Activated T-helper 1 cell treated with anti-CD3 and anti-CD28 coated beads, Interleukin-12 subunit alpha, Interleukin-12 subunit beta, Interleukin-2, Interleukin-4 antibody, amounts not matched to agents 30 ng/mL and 10 ng/mL and 1 ng/mL, durations not matched to agents 14 hours and 24 hours and 36 hours (primary cell): ENCODE measurements around the gene FAM3C. TPM values are rescaled to one million over a fixed set of nuclear protein-coding genes. Genes with fewer than 3 reads are reported as not detected.
"Not testable (repeated sequence)": the region's sequence is repeated elsewhere in the genome, so short reads cannot be mapped to it uniquely, and the experiment has no call there.

Experiments used
- DNase-seq: peaks from one replicate; pipeline ENCODE4 v3.0.0; 2021; ENCODE audit warnings: low spot score
- H3K27ac Mint-ChIP-seq: one replicate; pipeline ENCODE4 v1.8.0; 2021; ENCODE audit warnings: mild to moderate bottlenecking, mixed read lengths
- H3K27me3 Mint-ChIP-seq: one replicate; pipeline ENCODE4 v1.8.0; 2022; ENCODE audit warnings: mild to moderate bottlenecking, moderate library complexity, mixed read lengths; ENCODE audit not compliant: insufficient read depth
- H3K36me3 Mint-ChIP-seq: one replicate; pipeline ENCODE4 v1.8.0; 2021; ENCODE audit warnings: low read depth, mixed read lengths
- H3K4me1 Mint-ChIP-seq: one replicate; pipeline ENCODE4 v1.8.0; 2021; ENCODE audit warnings: low read depth, mixed read lengths
- H3K4me3 Mint-ChIP-seq: one replicate; pipeline ENCODE4 v1.8.0; 2021; ENCODE audit warnings: mild to moderate bottlenecking, moderate library complexity, mixed read lengths
- H3K9me3 Mint-ChIP-seq: one replicate; pipeline ENCODE4 v1.8.0; 2021; ENCODE audit warnings: mixed read lengths
- intact Hi-C: fragments of 100-400 bp; cut with micrococcal nuclease; formaldehyde crosslinking; loops from one replicate; pipeline ENCODE4 v1.15.1; 2024
- total RNA-seq: library from RNA; stranded (reverse); gene quantifications from 2 replicates; pipeline ENCODE4 v1.2.3, GENCODE V29; 2022

FAM3C gene
- 103 and 114 TPM in 2 replicates for total RNA-seq

- H3K9me3 Mint-ChIP-seq = peaks cover 9% of the 10 kb centered on the region
- peak; percentile 83 for DNase-seq
- H3K4me1 Mint-ChIP-seq = peaks cover 51% of the 10 kb centered on the region
- peak within 1 kb of the TSS; percentile 95 for H3K27ac Mint-ChIP-seq
- intact Hi-C loops = loop anchor here (1.0 to 2.0 kb wide), 9 partner anchors 11 to 446 kb away; partner anchors contain the start of gene ING3
- no peaks in the 10 kb centered on the region for H3K27me3 Mint-ChIP-seq
- peak within 1 kb of the TSS; percentile 88 for H3K4me3 Mint-ChIP-seq
- peaks cover 26% of the 10 kb centered on the region for H3K36me3 Mint-ChIP-seq
These were observed at the start of gene FAM3C for GRCh38 chr7:121395961-121396757. TSS of gene FAM3C (minus strand) at chr7:121396308. CDS start at chr7:121382969, 13,339 bp downstream.

- DNase-seq = no peak
- no peak overlapping the region for H3K27ac Mint-ChIP-seq
- intact Hi-C loops = no loop called here
- no peaks in the 10 kb centered on the region for H3K27me3 Mint-ChIP-seq
- peaks cover 17% of the 10 kb centered on the region for H3K36me3 Mint-ChIP-seq
- H3K4me3 Mint-ChIP-seq = no peak overlapping the region
- H3K4me1 Mint-ChIP-seq = peaks cover 34% of the 10 kb centered on the region
- H3K9me3 Mint-ChIP-seq = peaks cover 26% of the 10 kb centered on the region
These were observed 46.7 kb upstream of the FAM3C start for GRCh38 chr7:121442845-121443244.

GRCh38 chr7:121440857-121441503 is 44.9 kb upstream of the FAM3C start:
- Mint-ChIP-seq H3K27ac (peak overlapping the region; percentile 14), H3K9me3 (peaks cover 26% of the 10 kb centered on the region), H3K27me3 (no peaks in the 10 kb centered on the region), H3K4me3 (no peak overlapping the region), H3K4me1 (peaks cover 38% of the 10 kb centered on the region), H3K36me3 (peaks cover 16% of the 10 kb centered on the region)
- intact Hi-C loops = no loop called here
- no peak for DNase-seq

GRCh38 chr7:121438043-121438955 is 42.2 kb upstream of the FAM3C start:
- H3K4me1 Mint-ChIP-seq = peaks cover 38% of the 10 kb centered on the region
- H3K27me3 Mint-ChIP-seq = not testable (repeated sequence)
- peak overlapping the region; percentile 68 for H3K4me3 Mint-ChIP-seq
- H3K9me3 Mint-ChIP-seq = peaks cover 26% of the 10 kb centered on the region
- peak overlapping the region; percentile 85 for H3K27ac Mint-ChIP-seq
- intact Hi-C loops = loop anchor here (1.0 to 5.0 kb wide), 6 partner anchors 25 to 161 kb away; partner anchors contain the start of gene FAM3C
- H3K36me3 Mint-ChIP-seq = peaks cover 16% of the 10 kb centered on the region
- DNase-seq = peak; percentile 74

GRCh38 chr7:121437470-121437869 is 41.4 kb upstream of the FAM3C start:
- H3K27me3 Mint-ChIP-seq = no peaks in the 10 kb centered on the region
- H3K4me3 Mint-ChIP-seq = peak overlapping the region; percentile 68
- no peak for DNase-seq
- peaks cover 30% of the 10 kb centered on the region for H3K9me3 Mint-ChIP-seq
- intact Hi-C loops = loop anchor here (2.0 to 5.0 kb wide), 2 partner anchors 67 to 160 kb away; no protein-coding TSS in a partner anchor
- H3K36me3 Mint-ChIP-seq = peaks cover 18% of the 10 kb centered on the region
- H3K4me1 Mint-ChIP-seq = peaks cover 42% of the 10 kb centered on the region
- H3K27ac Mint-ChIP-seq = no peak overlapping the region

- no peak for DNase-seq
- H3K9me3 Mint-ChIP-seq = peaks cover 36% of the 10 kb centered on the region
- H3K27me3 Mint-ChIP-seq = no peaks in the 10 kb centered on the region
- no peak overlapping the region for H3K27ac Mint-ChIP-seq
- intact Hi-C loops = loop anchor here (2.0 to 5.0 kb wide), 2 partner anchors 66 to 159 kb away; no protein-coding TSS in a partner anchor
- peaks cover 48% of the 10 kb centered on the region for H3K4me1 Mint-ChIP-seq
- H3K4me3 Mint-ChIP-seq = no peak overlapping the region
- peaks cover 22% of the 10 kb centered on the region for H3K36me3 Mint-ChIP-seq
These were observed 40.6 kb upstream of the FAM3C start for GRCh38 chr7:121436688-121437087.

- intact Hi-C loops = loop anchor here (2.0 to 5.0 kb wide), 2 partner anchors 65 to 159 kb away; no protein-coding TSS in a partner anchor
- H3K9me3 Mint-ChIP-seq = peaks cover 32% of the 10 kb centered on the region
- H3K36me3 Mint-ChIP-seq = peaks cover 20% of the 10 kb centered on the region
- peaks cover 47% of the 10 kb centered on the region for H3K4me1 Mint-ChIP-seq
- no peaks in the 10 kb centered on the region for H3K27me3 Mint-ChIP-seq
- H3K27ac Mint-ChIP-seq = no peak overlapping the region
- no peak for DNase-seq
- H3K4me3 Mint-ChIP-seq = no peak overlapping the region
These were observed 40.0 kb upstream of the FAM3C start for GRCh38 chr7:121436136-121436535.

- H3K9me3 Mint-ChIP-seq = peaks cover 15% of the 10 kb centered on the region
- peaks cover 12% of the 10 kb centered on the region for H3K36me3 Mint-ChIP-seq
- intact Hi-C loops = no loop called here
- no peak overlapping the region for H3K27ac Mint-ChIP-seq
- peaks cover 2% of the 10 kb centered on the region for H3K27me3 Mint-ChIP-seq
- no peak overlapping the region for H3K4me3 Mint-ChIP-seq
- peaks cover 28% of the 10 kb centered on the region for H3K4me1 Mint-ChIP-seq
- DNase-seq = no peak
These were observed 37.7 kb upstream of the FAM3C start for GRCh38 chr7:121433775-121434174.

- H3K9me3 Mint-ChIP-seq = peaks cover 11% of the 10 kb centered on the region
- intact Hi-C loops, H3K4me3 Mint-ChIP-seq, H3K27me3 Mint-ChIP-seq, H3K27ac Mint-ChIP-seq, DNase-seq, H3K36me3 Mint-ChIP-seq: not testable (repeated sequence)
- peaks cover 16% of the 10 kb centered on the region for H3K4me1 Mint-ChIP-seq
These were observed 36.4 kb upstream of the FAM3C start for GRCh38 chr7:121432486-121432885.

GRCh38 chr7:121431996-121432395 is 35.9 kb upstream of the FAM3C start:
- DNase-seq = no peak
- H3K4me3 Mint-ChIP-seq = no peak overlapping the region
- H3K4me1 Mint-ChIP-seq = peaks cover 16% of the 10 kb centered on the region
- peak overlapping the region; percentile 18 for H3K27ac Mint-ChIP-seq
- peaks cover 11% of the 10 kb centered on the region for H3K9me3 Mint-ChIP-seq
- peaks cover 9% of the 10 kb centered on the region for H3K36me3 Mint-ChIP-seq
- intact Hi-C loops = no loop called here
- peaks cover 2% of the 10 kb centered on the region for H3K27me3 Mint-ChIP-seq

- H3K27me3 Mint-ChIP-seq = peaks cover 2% of the 10 kb centered on the region
- peaks cover 16% of the 10 kb centered on the region for H3K4me1 Mint-ChIP-seq
- H3K4me3 Mint-ChIP-seq = no peak overlapping the region
- H3K27ac Mint-ChIP-seq = peak overlapping the region; percentile 18
- intact Hi-C loops = no loop called here
- peaks cover 9% of the 10 kb centered on the region for H3K36me3 Mint-ChIP-seq
- peaks cover 11% of the 10 kb centered on the region for H3K9me3 Mint-ChIP-seq
- no peak for DNase-seq
These were observed 35.4 kb upstream of the FAM3C start for GRCh38 chr7:121431389-121431995.

GRCh38 chr7:121430558-121430957 is 34.5 kb upstream of the FAM3C start:
- H3K27me3 Mint-ChIP-seq = peaks cover 3% of the 10 kb centered on the region
- no peak overlapping the region for H3K27ac Mint-ChIP-seq
- intact Hi-C loops = no loop called here
- H3K4me3 Mint-ChIP-seq = no peak overlapping the region
- DNase-seq = no peak
- H3K9me3 Mint-ChIP-seq = peaks cover 11% of the 10 kb centered on the region
- H3K36me3 Mint-ChIP-seq = peaks cover 9% of the 10 kb centered on the region
- peaks cover 16% of the 10 kb centered on the region for H3K4me1 Mint-ChIP-seq
